ENCODE results near the gene COL18A1.

GRCh38 chr21:45560106-45561021 is 155.4 kb downstream of the COL18A1 start:
- TF ChIP-seq EZH2 (IDR thresholded peaks at IDR 0.05; ENCODE audit: borderline replicate concordance) (no peak), CTCF (IDR thresholded peaks at IDR 0.05; ENCODE audit: poor library complexity) (no peak), EZH2phosphoT487 (IDR thresholded peaks at IDR 0.05; ENCODE audit: low read depth, severe bottlenecking, unreplicated experiment) (no peak)

Measured in hepatocyte (in vitro differentiated cells).